Measurements from ENCODE around the gene PNMA8B. TPM values are rescaled to one million over a fixed set of nuclear protein-coding genes. Genes with fewer than 3 reads are reported as not detected.

Gene PNMA8B
- total RNA-seq, 1 experiment from 2014 or later, result 1.5 TPM

DNA sequence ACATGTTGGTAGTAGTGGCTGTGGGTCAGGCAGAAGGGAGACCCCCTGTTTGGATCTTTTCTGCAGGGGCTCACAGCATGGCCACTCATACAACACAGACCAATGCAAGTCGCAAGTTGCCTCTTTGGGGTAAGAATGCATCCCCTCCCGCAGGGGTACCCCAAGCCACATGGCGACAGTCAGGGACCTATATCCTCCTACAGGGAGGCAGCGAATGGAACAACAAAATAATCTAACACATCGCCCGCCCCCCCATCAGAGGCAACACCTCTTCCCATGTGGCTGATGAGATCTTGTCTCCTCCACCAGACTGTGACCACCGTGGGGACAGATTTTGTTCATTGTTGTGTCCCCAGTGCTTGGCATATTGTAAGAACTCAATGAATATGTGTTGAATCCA, 40.7 kb upstream of the PNMA8B start:
- no peak overlapping the region for H3K4me3 Mint-ChIP-seq
- no peaks in the 10 kb centered on the region for H3K23me2 ChIP-seq (ENCODE audit: insufficient read length, low read depth, low read length, poor library complexity, severe bottlenecking)
- no peaks in the 10 kb centered on the region for H3K79me1 ChIP-seq (ENCODE audit: insufficient read depth, low read depth, low read length, poor library complexity, severe bottlenecking)
- H2AK5ac ChIP-seq (ENCODE audit: insufficient read length, low read length), result no peak overlapping the region
- no peak overlapping the region for H3K9ac ChIP-seq (ENCODE audit: extremely low read depth, insufficient read length, low read length)
- H3K4me2 ChIP-seq (ENCODE audit: insufficient read depth, insufficient read length, low read length), result no peak overlapping the region
- no peaks in the 10 kb centered on the region for H3K9me3 ChIP-seq (ENCODE audit: control insufficient read depth, low read depth, low read length)
- WGBS (ENCODE audit: extremely low coverage, insufficient read length, low lambda C conversion rate), result no CpG with 5 or more reads among the region's 7 CpGs
- no peaks in the 10 kb centered on the region for H3K79me2 ChIP-seq (ENCODE audit: insufficient read depth, low read length)
- H2AFZ ChIP-seq (ENCODE audit: low read length), result no peak overlapping the region
- H3K27me3 ChIP-seq (ENCODE audit: insufficient read depth, low read length), result no peaks in the 10 kb centered on the region
- H3K14ac ChIP-seq (ENCODE audit: insufficient read depth, low read length), result no peak overlapping the region
- H3K36me3 Mint-ChIP-seq (ENCODE audit: insufficient read depth in 1 of 3, low read depth in 3 of 3), result no peaks in the 10 kb centered on the region
- no peaks in the 10 kb centered on the region for H4K20me1 ChIP-seq (ENCODE audit: control insufficient read depth, insufficient read depth, insufficient read length)
- H3K56ac ChIP-seq (ENCODE audit: insufficient read length, low read depth, low read length), result no peak overlapping the region
- H2BK5ac ChIP-seq (ENCODE audit: insufficient read length, low read length), result no peak overlapping the region
- H4K5ac ChIP-seq (ENCODE audit: insufficient read length, low read depth, low read length), result no peak overlapping the region
- H3T11ph ChIP-seq (ENCODE audit: low read length), result no peak overlapping the region
- H3K27me3 Mint-ChIP-seq (ENCODE audit: low read depth), result peaks cover 26% of the 10 kb centered on the region
- no peak overlapping the region for H2BK15ac ChIP-seq (ENCODE audit: low read depth, low read length)
- no peak overlapping the region for H3K27ac Mint-ChIP-seq
- no peak overlapping the region for H3K27ac ChIP-seq (ENCODE audit: insufficient read length, low read depth, low read length)
- DNase-seq, result no peak
- H4K8ac ChIP-seq (replicated peaks; ENCODE audit: insufficient read length, low read depth, low read length), result no peak overlapping the region
- H4K91ac ChIP-seq (ENCODE audit: insufficient read length, low read depth, low read length), result no peak overlapping the region
- no peaks in the 10 kb centered on the region for H3K9me3 Mint-ChIP-seq
- H2BK20ac ChIP-seq (ENCODE audit: low read depth, low read length, poor library complexity, severe bottlenecking), result no peak overlapping the region
- no peaks in the 10 kb centered on the region for H3K4me1 ChIP-seq (ENCODE audit: insufficient read depth, low read length)
- H2BK120ac ChIP-seq (ENCODE audit: low read depth, low read length, poor library complexity, severe bottlenecking), result no peak overlapping the region
- peaks cover 8 to 24% of the 10 kb centered on the region in 2 experiments for H3K4me1 Mint-ChIP-seq
- TF ChIP-seq, protein P1, sequence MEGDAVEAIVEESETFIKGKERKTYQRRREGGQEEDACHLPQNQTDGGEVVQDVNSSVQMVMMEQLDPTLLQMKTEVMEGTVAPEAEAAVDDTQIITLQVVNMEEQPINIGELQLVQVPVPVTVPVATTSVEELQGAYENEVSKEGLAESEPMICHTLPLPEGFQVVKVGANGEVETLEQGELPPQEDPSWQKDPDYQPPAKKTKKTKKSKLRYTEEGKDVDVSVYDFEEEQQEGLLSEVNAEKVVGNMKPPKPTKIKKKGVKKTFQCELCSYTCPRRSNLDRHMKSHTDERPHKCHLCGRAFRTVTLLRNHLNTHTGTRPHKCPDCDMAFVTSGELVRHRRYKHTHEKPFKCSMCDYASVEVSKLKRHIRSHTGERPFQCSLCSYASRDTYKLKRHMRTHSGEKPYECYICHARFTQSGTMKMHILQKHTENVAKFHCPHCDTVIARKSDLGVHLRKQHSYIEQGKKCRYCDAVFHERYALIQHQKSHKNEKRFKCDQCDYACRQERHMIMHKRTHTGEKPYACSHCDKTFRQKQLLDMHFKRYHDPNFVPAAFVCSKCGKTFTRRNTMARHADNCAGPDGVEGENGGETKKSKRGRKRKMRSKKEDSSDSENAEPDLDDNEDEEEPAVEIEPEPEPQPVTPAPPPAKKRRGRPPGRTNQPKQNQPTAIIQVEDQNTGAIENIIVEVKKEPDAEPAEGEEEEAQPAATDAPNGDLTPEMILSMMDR (conservative IDR thresholded peaks at IDR 0.05), result no peak
- H3K18ac ChIP-seq (ENCODE audit: insufficient read length, low read depth, low read length), result no peak overlapping the region
- no peak overlapping the region for H2BK12ac ChIP-seq (ENCODE audit: insufficient read length, low read depth, low read length)
- H3K23ac ChIP-seq (ENCODE audit: insufficient read length, low read depth, low read length), result no peak overlapping the region
- H3K4ac ChIP-seq (ENCODE audit: low read depth, low read length), result no peak overlapping the region
